SK-N-SH (cell line): ENCODE measurements around the gene ACTR10. TPM values are rescaled to one million over a fixed set of nuclear protein-coding genes. Genes with fewer than 3 reads are reported as not detected.

Experiments used
- CTCF ChIA-PET: fragments of 300-600, 350-600 bp; formaldehyde crosslinking; extraction: SDS; loops from one replicate; lab custom pipeline; 2021; lab: Yijun Ruan, JAX
- POLR2A ChIA-PET: fragments of 350-600 bp; sonication (Branson Sonifier 250); formaldehyde crosslinking; extraction: SDS; loops from one replicate; lab custom pipeline; 2020; ENCODE audit warnings: antibody characterized with exemption, inconsistent platforms; lab: Yijun Ruan, JAX
- DNase-seq: peaks from one replicate; pipeline ENCODE4 v3.0.0; 2012
- H2AFZ ChIP-seq: fragments of 200-600 bp; sonication (generic); 2 replicates; pipeline ENCODE4 v1.8.1; 2016; ENCODE audit warnings: antibody characterized with exemption, mild to moderate bottlenecking, low read depth
- H3F3A ChIP-seq: fragments of 200-600 bp; sonication (generic); replicated peaks from 2 replicates; pipeline ENCODE3; 2016; ENCODE audit warnings: antibody characterized with exemption, mild to moderate bottlenecking; ENCODE audit not compliant: insufficient read depth
- H3K27ac ChIP-seq, 2 experiments: fragments of 200-500 bp in 1 of 2; fragments of 200-600 bp in 1 of 2; sonication (Bioruptor generic) in 1 of 2; sonication (generic), shearing (Covaris generic) in 1 of 2; 2 replicates each; pipeline versions ENCODE4 v1.5.1 to v1.6.1; 2014 to 2016; ENCODE audit warnings: low read depth in 2 of 2, inconsistent platforms in 1 of 2, low read length in 1 of 2, mild to moderate bottlenecking in 1 of 2, mixed read lengths in 1 of 2
- H3K27me3 ChIP-seq: fragments of 200-600 bp; sonication (generic), shearing (Covaris generic); 2 replicates; pipeline ENCODE4 v1.6.1; 2016; ENCODE audit warnings: mixed run types; ENCODE audit not compliant: insufficient read depth
- H3K36me3 ChIP-seq, 2 experiments: fragments of 200-500 bp in 1 of 2; fragments of 200-600 bp in 1 of 2; sonication (Bioruptor generic) in 1 of 2; sonication (generic) in 1 of 2; replicated peaks in 1 of 2; 2 replicates each; pipeline versions ENCODE3 to v1.5.1; 2014 to 2016; ENCODE audit warnings: low read length in 1 of 2, mild to moderate bottlenecking in 1 of 2; ENCODE audit not compliant: insufficient read depth in 2 of 2, control insufficient read depth in 1 of 2
- H3K4me1 ChIP-seq, 2 experiments: fragments of 200-500 bp in 1 of 2; fragments of 200-600 bp in 1 of 2; sonication (Bioruptor generic) in 1 of 2; sonication (generic), shearing (Covaris generic) in 1 of 2; 2 replicates each; pipeline versions ENCODE4 v1.5.1 to v1.6.1; 2014 to 2016; ENCODE audit warnings: low read depth in 1 of 2, low read length in 1 of 2, mixed run types in 1 of 2; ENCODE audit not compliant: insufficient read depth in 2 of 2, control insufficient read depth in 1 of 2
- H3K4me2 ChIP-seq: fragments of 200-600 bp; sonication (generic), shearing (Covaris generic); 2 replicates; pipeline ENCODE4 v1.6.1; 2017; ENCODE audit warnings: mixed run types
- H3K4me3 ChIP-seq, 2 experiments: fragments of 200-500 bp in 1 of 2; fragments of 200-600 bp in 1 of 2; sonication (Bioruptor generic) in 1 of 2; sonication (generic), shearing (Covaris generic) in 1 of 2; 2 replicates each; pipeline versions ENCODE4 v1.5.1 to v1.8.1; 2014 to 2016; ENCODE audit warnings: low read depth in 2 of 2, inconsistent platforms in 1 of 2, low read length in 1 of 2, mild to moderate bottlenecking in 1 of 2, mixed read lengths in 1 of 2, moderate library complexity in 1 of 2
- H3K79me2 ChIP-seq: fragments of 200-600 bp; sonication (generic); 2 replicates; pipeline ENCODE4 v1.8.1; 2017; ENCODE audit warnings: mild to moderate bottlenecking; ENCODE audit not compliant: insufficient read depth
- H3K9ac ChIP-seq: fragments of 200-600 bp; sonication (generic); 2 replicates; pipeline ENCODE4 v1.6.1; 2017; ENCODE audit warnings: mixed run types
- H3K9me2 ChIP-seq: fragments of 200-600 bp; sonication (generic); 2 replicates; pipeline ENCODE4 v1.6.1; 2017; ENCODE audit warnings: mixed run types
- H3K9me3 ChIP-seq: fragments of 200-600 bp; sonication (generic); 2 replicates; pipeline ENCODE4 v1.6.1; 2017; ENCODE audit warnings: mixed run types, mild to moderate bottlenecking, moderate library complexity
- H4K20me1 ChIP-seq: fragments of 200-600 bp; sonication (generic); 2 replicates; pipeline ENCODE4 v1.6.1; 2017; ENCODE audit warnings: mild to moderate bottlenecking, mixed run types; ENCODE audit not compliant: insufficient read depth
- ELF1 ChIP-seq: IDR thresholded peaks from 2 replicates; pipeline ENCODE4 v1.4.0; 2012
- EP300 ChIP-seq, 2 experiments: IDR thresholded peaks; 2 replicates each; pipeline versions ENCODE4 v1.4.0 to v1.6.1; 2012; ENCODE audit warnings: borderline replicate concordance in 1 of 2, low read depth in 1 of 2, low read length in 1 of 2
- EZH2phosphoT487 ChIP-seq: fragments of 200-600 bp; sonication (generic); IDR thresholded peaks from 2 replicates; pipeline ENCODE4 v1.6.1; 2017; ENCODE audit warnings: low read depth, mixed run types, mild to moderate bottlenecking, antibody characterized with exemption, moderate library complexity, borderline replicate concordance
- FOXM1 ChIP-seq: IDR thresholded peaks from 2 replicates; pipeline ENCODE4 v1.4.0; 2012; ENCODE audit warnings: low read depth, mild to moderate bottlenecking
- GABPA ChIP-seq: IDR thresholded peaks from 2 replicates; pipeline ENCODE4 v1.4.0; 2012; ENCODE audit warnings: low read depth, mild to moderate bottlenecking
- GATA2 ChIP-seq: sonication (generic); formaldehyde crosslinking; IDR thresholded peaks from 2 replicates; pipeline ENCODE4 v1.5.0; 2020; ENCODE audit warnings: mild to moderate bottlenecking, missing genetic modification reagents
- IRF3 ChIP-seq: fragments of 150-350 bp; IDR thresholded peaks from 2 replicates; pipeline ENCODE4 v1.6.1; 2016; ENCODE audit warnings: mild to moderate bottlenecking, low read depth, low read length
- JUND ChIP-seq: IDR thresholded peaks from 2 replicates; pipeline ENCODE4 v1.4.0; 2012
- MEF2A ChIP-seq: IDR thresholded peaks from 2 replicates; pipeline ENCODE4 v1.4.0; 2012; ENCODE audit warnings: low read depth, borderline replicate concordance
- PBX3 ChIP-seq: IDR thresholded peaks from 2 replicates; pipeline ENCODE4; 2012
- POLR2AphosphoS5 ChIP-seq: IDR thresholded peaks from 2 replicates; pipeline ENCODE4 v1.6.1; 2012; ENCODE audit warnings: low read depth, low read length
- RAD21 ChIP-seq: IDR thresholded peaks from 2 replicates; pipeline ENCODE4 v1.6.1; 2012; ENCODE audit warnings: mild to moderate bottlenecking, low read length
- REST ChIP-seq: IDR thresholded peaks from 2 replicates; pipeline ENCODE4 v1.6.1; 2012; ENCODE audit warnings: mild to moderate bottlenecking, low read depth, low read length, moderate library complexity
- RFX5 ChIP-seq: IDR thresholded peaks from 2 replicates; pipeline ENCODE4 v1.6.1; 2012; ENCODE audit warnings: mild to moderate bottlenecking, improper control_type of control experiment, low read length
- SIN3A ChIP-seq: IDR thresholded peaks from 2 replicates; pipeline ENCODE4 v1.6.1; 2012; ENCODE audit warnings: low read depth, mild to moderate bottlenecking, low read length, moderate library complexity, borderline replicate concordance
- TAF1 ChIP-seq: IDR thresholded peaks from 2 replicates; pipeline ENCODE4 v1.6.1; 2012; ENCODE audit warnings: low read depth, mild to moderate bottlenecking, low read length, moderate library complexity, borderline replicate concordance
- USF1 ChIP-seq: IDR thresholded peaks from 2 replicates; pipeline ENCODE4 v1.4.0; 2012; ENCODE audit warnings: low read depth, borderline replicate concordance
- YY1 ChIP-seq: IDR thresholded peaks from 2 replicates; pipeline ENCODE4 v1.4.0; 2012; ENCODE audit warnings: low read depth, mild to moderate bottlenecking
- WGBS: methylation state at CpG from one replicate; pipeline ENCODE4 v1.1.6; 2017; ENCODE audit warnings: low lambda C conversion rate; 5-methylcytosine and 5-hydroxymethylcytosine counted together
- polyA plus RNA-seq, 3 experiments: library from polyadenylated mRNA; depleted of rRNA; stranded (reverse); fragments of >200 nt; gene quantifications; 2 replicates each; pipeline ENCODE4 v1.2.3, GENCODE V29; 2012

ACTR10 gene
- polyA plus RNA-seq, 1 of the 3 experiments (the other 2 are of a cell fraction): 32.9 TPM

GRCh38 chr14:58196198-58196597 is 3.8 kb upstream of the ACTR10 start (continued):
- no peak for TF ChIP-seq SIN3A

- Histone ChIP-seq H3F3A (no peaks in the 10 kb centered on the region), H3K4me2 (no peak overlapping the region), H3K79me2 (peaks cover 30% of the 10 kb centered on the region), H3K9ac (no peak overlapping the region), H3K9me3 (no peaks in the 10 kb centered on the region), H3K9me2 (no peaks in the 10 kb centered on the region), H3K27ac (no peak overlapping the region), H3K4me1 (peaks cover 3 to 8% of the 10 kb centered on the region in 2 experiments; a peak in 2 of 4 replicates), H3K4me3 (no peak overlapping the region), H2AFZ (no peak overlapping the region), H4K20me1 (no peaks in the 10 kb centered on the region), H3K36me3 (peaks cover 0 to 3% of the 10 kb centered on the region in 2 experiments), H3K27me3 (no peaks in the 10 kb centered on the region; the same call in 1 of the 2 replicates)
- 93% methylated on average over 5 of the region's 5 CpGs for WGBS
- DNase-seq: no peak
- POLR2A ChIA-PET: no interaction called here
- CTCF ChIA-PET: interaction anchor here (1.5 kb wide), 1 partner anchor 9 kb away, joined by 4 read pairs; no protein-coding TSS in a partner anchor
- TF ChIP-seq GABPA (no peak), SIN3A (no peak), ELF1 (no peak), FOXM1 (no peak), RFX5 (no peak), PBX3 (no peak), RAD21 (no peak), EP300 (IDR thresholded peaks at IDR 0.05; ENCODE audit: borderline replicate concordance in 1 of 2, low read depth in 1 of 2, low read length in 1 of 2) (no peak), EZH2phosphoT487 (no peak), USF1 (no peak), MEF2A (no peak), IRF3 (no peak), GATA2 (no peak), JUND (no peak)
Observed at GRCh38 chr14:58198086-58198485, 1.9 kb upstream of the ACTR10 start.

GRCh38 chr14:58200480-58200841 is 512 bp downstream of the ACTR10 start:
- Histone ChIP-seq H3F3A (no peaks in the 10 kb centered on the region), H3K9me3 (no peaks in the 10 kb centered on the region), H3K36me3 (peaks cover 7 to 16% of the 10 kb centered on the region in 2 experiments), H3K4me2 (peak overlapping the region; percentile 84), H2AFZ (peak overlapping the region; percentile 94), H3K4me1 (peaks cover 3 to 8% of the 10 kb centered on the region in 2 experiments; a peak in 2 of 4 replicates), H3K9ac (peak overlapping the region; percentile 79), H3K79me2 (peaks cover 47% of the 10 kb centered on the region), H3K27ac (peak overlapping the region; percentile 83 to 91), H3K4me3 (peak overlapping the region; percentile 81 to 83), H3K27me3 (no peaks in the 10 kb centered on the region), H4K20me1 (no peaks in the 10 kb centered on the region), H3K9me2 (no peaks in the 10 kb centered on the region)
- DNase-seq: no peak
- ChIA-PET CTCF (no interaction called here), POLR2A (no interaction called here)
- WGBS: 0% methylated on average over 11 of the region's 11 CpGs
- TF ChIP-seq IRF3: no peak
- no peak for TF ChIP-seq TAF1
- TF ChIP-seq POLR2AphosphoS5: no peak
- TF ChIP-seq RAD21: no peak
- no peak for TF ChIP-seq REST
- TF ChIP-seq RFX5: no peak
- no peak for TF ChIP-seq YY1
